ENCODE results near the gene DCXR.

DCXR gene

GRCh38 chr17:82082456-82082855 lies 45.0 kb upstream of the DCXR start:
- H3K4me2 ChIP-seq (ENCODE audit: low read length) = no peak overlapping the region
- no peaks in the 10 kb centered on the region for H3K9me2 ChIP-seq (ENCODE audit: low read depth, low read length)
- H3K9ac ChIP-seq (ENCODE audit: low read length) = no peak overlapping the region
- H3K27me3 ChIP-seq (ENCODE audit: insufficient read depth, low read length) = no peaks in the 10 kb centered on the region
- no peak for TF ChIP-seq EZH2 (IDR thresholded peaks at IDR 0.05; ENCODE audit: borderline replicate concordance, low read length)
- no peak for TF ChIP-seq CTCF (IDR thresholded peaks at IDR 0.05; ENCODE audit: low read length)
- H3K27ac ChIP-seq (ENCODE audit: low read depth, low read length, poor library complexity, severe bottlenecking) = no peak overlapping the region
- no peaks in the 10 kb centered on the region for H3F3A ChIP-seq (ENCODE audit: insufficient read depth, low read length)
- H3K4me1 ChIP-seq (ENCODE audit: insufficient read depth, low read length, severe bottlenecking) = no peaks in the 10 kb centered on the region
- H3K79me2 ChIP-seq (ENCODE audit: insufficient read depth, low read length) = no peaks in the 10 kb centered on the region
- no peaks in the 10 kb centered on the region for H4K20me1 ChIP-seq (ENCODE audit: insufficient read depth, low read length)
- no peaks in the 10 kb centered on the region for H3K9me3 ChIP-seq (ENCODE audit: low read length)
- peaks cover 96% of the 10 kb centered on the region for H3K36me3 ChIP-seq (ENCODE audit: insufficient read depth, low read length)
- no peak overlapping the region for H2AFZ ChIP-seq (ENCODE audit: low read length)
- no peak overlapping the region for H3K4me3 ChIP-seq (ENCODE audit: low read depth, low read length, poor library complexity, severe bottlenecking)

GRCh38 chr17:82081966-82082365 lies 44.5 kb upstream of the DCXR start:
- Histone ChIP-seq H3K79me2 (ENCODE audit: insufficient read depth, low read length) (no peaks in the 10 kb centered on the region), H3K4me1 (ENCODE audit: insufficient read depth, low read length, severe bottlenecking) (no peaks in the 10 kb centered on the region), H3K27ac (ENCODE audit: low read depth, low read length, poor library complexity, severe bottlenecking) (no peak overlapping the region), H4K20me1 (ENCODE audit: insufficient read depth, low read length) (no peaks in the 10 kb centered on the region), H3K9ac (ENCODE audit: low read length) (no peak overlapping the region), H3K9me3 (ENCODE audit: low read length) (no peaks in the 10 kb centered on the region), H3K27me3 (ENCODE audit: insufficient read depth, low read length) (no peaks in the 10 kb centered on the region), H2AFZ (ENCODE audit: low read length) (no peak overlapping the region), H3K9me2 (ENCODE audit: low read depth, low read length) (no peaks in the 10 kb centered on the region), H3K4me3 (ENCODE audit: low read depth, low read length, poor library complexity, severe bottlenecking) (no peak overlapping the region), H3F3A (ENCODE audit: insufficient read depth, low read length) (no peaks in the 10 kb centered on the region), H3K4me2 (ENCODE audit: low read length) (no peak overlapping the region), H3K36me3 (ENCODE audit: insufficient read depth, low read length) (peaks cover 96% of the 10 kb centered on the region)
- no peak for TF ChIP-seq CTCF (IDR thresholded peaks at IDR 0.05; ENCODE audit: low read length)
- TF ChIP-seq EZH2 (IDR thresholded peaks at IDR 0.05; ENCODE audit: borderline replicate concordance, low read length) = no peak

DNA sequence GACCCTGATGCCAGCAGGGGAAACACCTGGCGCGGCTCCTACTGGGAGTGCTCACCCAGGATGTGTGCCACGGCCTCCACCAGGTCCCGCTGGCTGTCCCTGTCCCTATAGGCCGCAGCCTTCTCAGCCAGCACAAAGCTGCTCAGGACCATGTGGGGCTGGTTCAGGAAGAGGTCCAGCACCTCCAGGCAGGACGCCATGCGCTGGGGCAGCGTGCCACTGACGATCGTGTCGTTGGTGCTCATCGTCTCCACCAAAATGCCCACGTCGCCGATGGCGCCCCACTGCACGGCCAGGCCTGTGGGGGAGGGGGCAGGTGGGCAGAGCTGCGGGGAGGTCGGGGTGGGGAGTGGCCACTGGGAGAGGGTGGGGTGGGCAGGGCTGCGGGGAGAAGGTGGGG lies 44.0 kb upstream of the DCXR start:
- Histone ChIP-seq H3F3A (ENCODE audit: insufficient read depth, low read length) (no peaks in the 10 kb centered on the region), H3K4me1 (ENCODE audit: insufficient read depth, low read length, severe bottlenecking) (no peaks in the 10 kb centered on the region), H3K4me2 (ENCODE audit: low read length) (no peak overlapping the region), H4K20me1 (ENCODE audit: insufficient read depth, low read length) (no peaks in the 10 kb centered on the region), H3K36me3 (ENCODE audit: insufficient read depth, low read length) (peaks cover 96% of the 10 kb centered on the region), H2AFZ (ENCODE audit: low read length) (no peak overlapping the region), H3K27me3 (ENCODE audit: insufficient read depth, low read length) (no peaks in the 10 kb centered on the region), H3K4me3 (ENCODE audit: low read depth, low read length, poor library complexity, severe bottlenecking) (no peak overlapping the region), H3K9ac (ENCODE audit: low read length) (no peak overlapping the region), H3K27ac (ENCODE audit: low read depth, low read length, poor library complexity, severe bottlenecking) (no peak overlapping the region), H3K79me2 (ENCODE audit: insufficient read depth, low read length) (no peaks in the 10 kb centered on the region), H3K9me2 (ENCODE audit: low read depth, low read length) (no peaks in the 10 kb centered on the region), H3K9me3 (ENCODE audit: low read length) (no peaks in the 10 kb centered on the region)
- no peak for TF ChIP-seq CTCF (IDR thresholded peaks at IDR 0.05; ENCODE audit: low read length)
- TF ChIP-seq EZH2 (IDR thresholded peaks at IDR 0.05; ENCODE audit: borderline replicate concordance, low read length) = no peak

All from OCI-LY1 (cell line).